BLaER1 (cell line): ENCODE results near the gene PDE8A.

Source experiments
- H3K27ac ChIP-seq: shearing (Covaris generic); formaldehyde crosslinking; 2 replicates; pipeline ENCODE4 v1.8.1; 2022
- H3K27me3 ChIP-seq: shearing (Covaris generic); formaldehyde crosslinking; 2 replicates; pipeline ENCODE4 v1.8.1; 2022
- H3K36me3 ChIP-seq: shearing (Covaris generic); formaldehyde crosslinking; 2 replicates; pipeline ENCODE4 v1.8.1; 2022
- H3K4me1 ChIP-seq: shearing (Covaris generic); formaldehyde crosslinking; 2 replicates; pipeline ENCODE4 v1.8.1; 2022
- H3K4me2 ChIP-seq: shearing (Covaris generic); formaldehyde crosslinking; 2 replicates; pipeline ENCODE4 v1.8.1; 2022
- H3K4me3 ChIP-seq: shearing (Covaris generic); formaldehyde crosslinking; 2 replicates; pipeline ENCODE4 v1.8.1; 2022
- H3K9ac ChIP-seq: shearing (Covaris generic); formaldehyde crosslinking; 2 replicates; pipeline ENCODE4 v1.8.1; 2022
- H3K9me3 ChIP-seq: shearing (Covaris generic); formaldehyde crosslinking; 2 replicates; pipeline ENCODE4 v1.8.1; 2022
- H4K20me1 ChIP-seq: shearing (Covaris generic); formaldehyde crosslinking; 2 replicates; pipeline ENCODE4 v1.8.1; 2022
- Cebpa-rat ChIP-seq: shearing (Covaris generic); IDR thresholded peaks from 2 replicates; pipeline ENCODE4 v1.8.1; 2022

PDE8A gene

GRCh38 chr15:85129881-85130280, 148.2 kb downstream of the PDE8A start:
- TF ChIP-seq Cebpa-rat: no peak
- peaks cover 52% of the 10 kb centered on the region for H3K36me3 ChIP-seq
- peak overlapping the region; percentile 51; the same call in 1 of the 2 replicates for H3K4me2 ChIP-seq

GRCh38 chr15:85131915-85132314, 150.3 kb downstream of the PDE8A start:
- no peak overlapping the region for H3K4me3 ChIP-seq
- TF ChIP-seq Cebpa-rat: no peak
- H3K4me2 ChIP-seq: no peak overlapping the region
- H3K4me1 ChIP-seq: peaks cover 8% of the 10 kb centered on the region
- H3K9me3 ChIP-seq: peaks cover 40% of the 10 kb centered on the region
- H3K27ac ChIP-seq: no peak overlapping the region
- no peaks in the 10 kb centered on the region for H3K27me3 ChIP-seq
- no peak overlapping the region for H3K9ac ChIP-seq
- no peaks in the 10 kb centered on the region for H4K20me1 ChIP-seq
- peaks cover 69% of the 10 kb centered on the region for H3K36me3 ChIP-seq

More at GRCh38 chr15:85129881-85130280, 148.2 kb downstream of the PDE8A start:
- peaks cover 40% of the 10 kb centered on the region for H3K9me3 ChIP-seq
- no peak overlapping the region for H3K9ac ChIP-seq
- no peaks in the 10 kb centered on the region for H4K20me1 ChIP-seq
- no peaks in the 10 kb centered on the region for H3K27me3 ChIP-seq
- H3K27ac ChIP-seq: no peak overlapping the region
- H3K4me1 ChIP-seq: peaks cover 8% of the 10 kb centered on the region
- no peak overlapping the region for H3K4me3 ChIP-seq

DNA sequence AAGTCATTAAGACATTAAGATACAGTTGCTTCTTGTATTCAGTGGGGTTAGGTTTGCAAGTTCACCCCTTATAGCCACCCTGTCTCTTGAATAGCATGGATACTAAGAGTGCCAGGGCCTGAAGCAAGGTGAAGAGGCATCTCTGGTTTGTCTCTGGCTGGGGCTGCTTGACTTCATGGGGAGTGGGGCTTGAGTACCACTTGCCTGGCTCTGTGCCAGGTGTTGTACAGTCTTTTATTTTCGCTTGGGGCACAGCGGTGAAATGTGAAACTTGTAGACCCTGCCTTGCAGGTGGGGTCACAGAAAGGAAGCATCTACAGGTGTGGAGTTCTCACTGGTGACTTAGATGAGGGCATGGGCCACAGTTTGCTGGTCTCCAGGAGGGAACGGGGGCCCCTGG, 152.1 kb downstream of the PDE8A start:
- Histone ChIP-seq H3K4me2 (no peak overlapping the region), H3K27me3 (no peaks in the 10 kb centered on the region), H3K4me1 (peaks cover 8% of the 10 kb centered on the region), H3K9me3 (peaks cover 30% of the 10 kb centered on the region), H4K20me1 (no peaks in the 10 kb centered on the region), H3K4me3 (no peak overlapping the region), H3K9ac (no peak overlapping the region), H3K27ac (no peak overlapping the region), H3K36me3 (peaks cover 72% of the 10 kb centered on the region)
- TF ChIP-seq Cebpa-rat: no peak

GRCh38 chr15:85137489-85138168, 156.0 kb downstream of the PDE8A start:
- H4K20me1 ChIP-seq: no peaks in the 10 kb centered on the region
- no peaks in the 10 kb centered on the region for H3K4me1 ChIP-seq
- H3K27ac ChIP-seq: no peak overlapping the region
- no peak overlapping the region for H3K9ac ChIP-seq
- TF ChIP-seq Cebpa-rat: no peak
- H3K36me3 ChIP-seq: peaks cover 63% of the 10 kb centered on the region
- peaks cover 2% of the 10 kb centered on the region; the same call in 1 of the 2 replicates for H3K9me3 ChIP-seq
- no peak overlapping the region for H3K4me2 ChIP-seq
- no peaks in the 10 kb centered on the region for H3K27me3 ChIP-seq
- no peak overlapping the region for H3K4me3 ChIP-seq

- no peaks in the 10 kb centered on the region for H3K4me1 ChIP-seq
- no peak overlapping the region for H3K4me2 ChIP-seq
- H3K4me3 ChIP-seq: no peak overlapping the region
- no peaks in the 10 kb centered on the region for H3K9me3 ChIP-seq
- no peak overlapping the region for H3K27ac ChIP-seq
- no peak overlapping the region for H3K9ac ChIP-seq
- no peaks in the 10 kb centered on the region for H4K20me1 ChIP-seq
- H3K27me3 ChIP-seq: no peaks in the 10 kb centered on the region
- H3K36me3 ChIP-seq: peaks cover 46% of the 10 kb centered on the region
- no peak for TF ChIP-seq Cebpa-rat
Measured at GRCh38 chr15:85139391-85139790, 157.7 kb downstream of the PDE8A start.

DNA sequence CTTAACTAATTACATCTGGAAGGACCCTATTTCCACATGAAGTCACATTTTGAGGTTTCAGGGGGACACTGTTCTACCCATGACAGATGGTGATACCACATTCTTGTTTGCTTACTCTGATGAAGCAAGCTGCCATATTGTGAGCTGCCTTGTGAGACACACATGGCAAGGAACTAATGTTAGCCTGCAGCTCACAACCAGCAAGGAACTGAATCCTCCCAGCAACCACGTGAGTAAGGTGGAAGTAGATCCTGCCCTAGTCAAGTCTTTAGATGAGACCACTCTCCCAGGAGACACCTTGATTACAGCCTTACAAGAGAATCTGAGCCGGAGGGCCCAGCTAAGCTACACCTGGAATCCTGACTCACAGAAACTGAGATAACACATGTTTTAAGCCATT, 160.1 kb downstream of the PDE8A start:
- no peaks in the 10 kb centered on the region for H3K9me3 ChIP-seq
- no peak overlapping the region for H3K27ac ChIP-seq
- H3K36me3 ChIP-seq: peaks cover 24% of the 10 kb centered on the region
- no peak overlapping the region for H3K4me2 ChIP-seq
- no peaks in the 10 kb centered on the region for H4K20me1 ChIP-seq
- no peak overlapping the region for H3K9ac ChIP-seq
- H3K4me3 ChIP-seq: no peak overlapping the region
- H3K4me1 ChIP-seq: no peaks in the 10 kb centered on the region
- no peaks in the 10 kb centered on the region for H3K27me3 ChIP-seq
- no peak for TF ChIP-seq Cebpa-rat

DNA sequence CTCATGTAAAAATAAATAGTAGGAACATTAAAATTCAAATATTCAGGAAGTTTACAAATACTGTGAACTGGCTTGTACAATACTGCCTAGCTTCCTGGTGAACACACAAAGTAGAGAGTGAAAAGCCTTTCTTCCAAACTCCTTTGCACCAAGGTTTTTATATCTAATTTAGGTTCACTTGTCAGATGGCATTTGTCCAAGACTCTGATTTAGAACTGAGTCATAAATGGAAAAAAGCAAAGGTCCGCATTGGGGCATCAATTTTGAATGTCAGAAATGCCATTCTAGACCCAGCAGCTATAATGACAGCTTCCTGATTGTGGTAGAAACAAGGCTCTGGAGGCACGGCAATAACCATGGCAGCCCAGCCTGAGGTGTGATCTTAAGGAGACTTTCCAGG, 160.7 kb downstream of the PDE8A start:
- Histone ChIP-seq H3K4me3 (no peak overlapping the region), H3K9me3 (no peaks in the 10 kb centered on the region), H4K20me1 (no peaks in the 10 kb centered on the region), H3K4me2 (no peak overlapping the region), H3K36me3 (peaks cover 18% of the 10 kb centered on the region), H3K27ac (no peak overlapping the region), H3K4me1 (no peaks in the 10 kb centered on the region), H3K9ac (no peak overlapping the region), H3K27me3 (no peaks in the 10 kb centered on the region)
- TF ChIP-seq Cebpa-rat: no peak

- Histone ChIP-seq H3K4me2 (no peak overlapping the region), H3K4me3 (no peak overlapping the region), H4K20me1 (no peaks in the 10 kb centered on the region), H3K9me3 (no peaks in the 10 kb centered on the region), H3K27ac (no peak overlapping the region), H3K27me3 (no peaks in the 10 kb centered on the region), H3K36me3 (no peaks in the 10 kb centered on the region), H3K4me1 (no peaks in the 10 kb centered on the region), H3K9ac (no peak overlapping the region)
- TF ChIP-seq Cebpa-rat: no peak
Measured at GRCh38 chr15:85149465-85150129, 167.9 kb downstream of the PDE8A start.

DNA sequence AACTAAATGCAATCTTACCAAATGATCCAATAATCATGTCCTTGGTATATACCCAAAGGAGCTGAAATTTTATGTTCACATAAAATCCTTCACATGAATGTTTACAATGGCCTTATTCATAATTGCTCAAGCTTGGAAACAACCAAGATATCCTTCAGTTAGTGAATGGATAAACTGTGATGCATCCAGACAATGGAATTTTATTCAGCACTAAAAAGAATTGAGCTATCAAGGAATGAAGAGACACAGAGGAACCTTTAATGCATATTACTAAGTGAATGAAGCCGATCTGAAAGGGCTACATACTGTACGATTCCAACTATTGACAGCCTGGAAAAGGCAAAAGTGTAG, 168.4 kb downstream of the PDE8A start:
- Histone ChIP-seq H3K4me3 (no peak overlapping the region), H3K27me3 (no peaks in the 10 kb centered on the region), H3K9ac (no peak overlapping the region), H4K20me1 (no peaks in the 10 kb centered on the region), H3K4me1 (no peaks in the 10 kb centered on the region), H3K36me3 (no peaks in the 10 kb centered on the region), H3K9me3 (no peaks in the 10 kb centered on the region), H3K4me2 (no peak overlapping the region), H3K27ac (no peak overlapping the region)
- no peak for TF ChIP-seq Cebpa-rat

DNA sequence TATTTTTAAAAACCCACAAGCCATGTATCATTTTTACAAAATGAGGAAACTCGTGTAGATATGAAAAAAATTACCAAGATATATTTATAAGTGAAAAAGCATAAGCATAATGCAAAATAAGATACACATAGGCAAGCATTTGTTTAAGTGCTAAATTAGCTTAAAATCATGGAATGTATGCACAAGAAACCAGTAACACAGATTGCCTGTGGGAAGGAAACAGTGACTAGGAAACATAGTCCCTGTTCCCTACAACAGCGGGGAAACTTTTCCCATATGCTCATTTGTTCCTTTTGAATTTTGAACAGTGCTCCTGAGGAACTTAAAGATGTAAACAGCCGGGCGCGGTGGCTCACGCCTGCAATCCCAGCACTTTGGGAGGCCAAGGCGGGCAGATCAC, 169.5 kb downstream of the PDE8A start:
- Histone ChIP-seq H3K36me3 (no peaks in the 10 kb centered on the region), H3K9me3 (no peaks in the 10 kb centered on the region), H3K27ac (no peak overlapping the region), H3K4me1 (no peaks in the 10 kb centered on the region), H3K4me2 (no peak overlapping the region), H3K9ac (no peak overlapping the region), H4K20me1 (no peaks in the 10 kb centered on the region), H3K4me3 (no peak overlapping the region), H3K27me3 (no peaks in the 10 kb centered on the region)
- TF ChIP-seq Cebpa-rat: no peak
